SHP77 treated with DMSO at 0.1 percent for 48 hours (cell line): ENCODE results near the gene GCNT2.
A peak's percentile ranks its signal among the peaks of the same experiment; 100 is the strongest.
"Not testable (repeated sequence)": the region's sequence is repeated elsewhere in the genome, so short reads cannot be mapped to it uniquely, and the experiment has no call there.

Experiments
- DNase-seq: peaks from one replicate; lab custom pipeline; 2025; lab: John Stamatoyannopoulos, UW

The GCNT2 gene

GRCh38 chr6:10610289-10610688 lies 89.1 kb downstream of the GCNT2 start:
- no peak for DNase-seq

GRCh38 chr6:10612161-10612560 lies 91.0 kb downstream of the GCNT2 start:
- DNase-seq = no peak

GRCh38 chr6:10613077-10613476 lies 91.9 kb downstream of the GCNT2 start:
- peak; percentile 4 for DNase-seq

GRCh38 chr6:10613723-10614122 lies 92.6 kb downstream of the GCNT2 start:
- peak; percentile 41 for DNase-seq

- no peak for DNase-seq
Observed at GRCh38 chr6:10615675-10616074, 94.5 kb downstream of the GCNT2 start.

- not testable (repeated sequence) for DNase-seq
Observed at GRCh38 chr6:10616266-10616665, 95.1 kb downstream of the GCNT2 start.

GRCh38 chr6:10617008-10617696 lies 96.0 kb downstream of the GCNT2 start:
- no peak for DNase-seq

- no peak for DNase-seq
Observed at GRCh38 chr6:10618409-10618808, 97.3 kb downstream of the GCNT2 start.

GRCh38 chr6:10621213-10621612 lies 100.1 kb downstream of the GCNT2 start:
- DNase-seq = no peak

- no peak for DNase-seq
Observed at GRCh38 chr6:10621847-10622246, 100.7 kb downstream of the GCNT2 start.

GRCh38 chr6:10624836-10625235 lies 103.7 kb downstream of the GCNT2 start:
- no peak for DNase-seq

GRCh38 chr6:10626154-10626741 lies 105.1 kb downstream of the GCNT2 start:
- DNase-seq = no peak

GRCh38 chr6:10627800-10628199 lies 106.6 kb downstream of the GCNT2 start:
- DNase-seq = no peak

GRCh38 chr6:10630178-10630577 lies 109.0 kb downstream of the GCNT2 start:
- no peak for DNase-seq

- DNase-seq = no peak
Observed at GRCh38 chr6:10633216-10633615, 112.1 kb downstream of the GCNT2 start.

- DNase-seq = no peak
Observed at GRCh38 chr6:10640412-10640811, 119.3 kb downstream of the GCNT2 start.

- DNase-seq = no peak
Observed at GRCh38 chr6:10641528-10641927, 120.4 kb downstream of the GCNT2 start.

GRCh38 chr6:10643201-10643651 lies 122.1 kb downstream of the GCNT2 start:
- no peak for DNase-seq

- no peak for DNase-seq
Observed at GRCh38 chr6:10644225-10644624, 123.1 kb downstream of the GCNT2 start.

- no peak for DNase-seq
Observed at GRCh38 chr6:10655508-10656055, 134.4 kb downstream of the GCNT2 start.

- no peak for DNase-seq
Observed at GRCh38 chr6:10658910-10659698, 138.0 kb downstream of the GCNT2 start.

- no peak for DNase-seq
Observed at GRCh38 chr6:10659699-10660348, 138.7 kb downstream of the GCNT2 start.
